Left lobe of liver (tissue), 2 donors: ENCODE measurements around the gene NIPSNAP3A. TPM values are rescaled to one million over a fixed set of nuclear protein-coding genes. Genes with fewer than 3 reads are reported as not detected.
A peak's percentile ranks its signal among the peaks of the same experiment; 100 is the strongest.

Experiments
- ATAC-seq: fragments of 200-7000 bp; cut with Tn5 transposase; one replicate; pipeline ENCODE4 v1.9.1; 2020; ENCODE audit warnings: mild to moderate bottlenecking, moderate library complexity
- DNase-seq: peaks from one replicate; pipeline ENCODE4 v3.0.0-alpha.2; 2020; ENCODE audit warnings: low spot score
- total RNA-seq: library from RNA; stranded (reverse); gene quantifications from one replicate; pipeline ENCODE4 v1.2.1, GENCODE V29; 2021
- donor health status: DM: no; HTN: no; CAD: no; lungs with moderate emphysema.
- donor health status: DM: no; HTN: yes; CAD: no.

NIPSNAP3A gene
- total RNA-seq, 1 donor from 2014 or later, result 18.4 TPM

GRCh38 chr9:104774132-104774531, 26.6 kb downstream of the NIPSNAP3A start:
- ATAC-seq (no peak), DNase-seq (no peak)

- peak; percentile 29 for ATAC-seq
Measured at GRCh38 chr9:104774831-104775573, 27.5 kb downstream of the NIPSNAP3A start.

GRCh38 chr9:104775574-104775936, 28.1 kb downstream of the NIPSNAP3A start:
- ATAC-seq (peak; percentile 16), DNase-seq (no peak)

More at GRCh38 chr9:104774831-104775573, 27.5 kb downstream of the NIPSNAP3A start:
- no peak for DNase-seq

- DNase-seq (no peak), ATAC-seq (no peak)
Measured at GRCh38 chr9:104775976-104776375, 28.5 kb downstream of the NIPSNAP3A start.

- ATAC-seq, result no peak
Measured at GRCh38 chr9:104776797-104777196, 29.3 kb downstream of the NIPSNAP3A start.

GRCh38 chr9:104778802-104779201, 31.3 kb downstream of the NIPSNAP3A start:
- ATAC-seq (no peak), DNase-seq (no peak)

More at GRCh38 chr9:104776797-104777196, 29.3 kb downstream of the NIPSNAP3A start:
- no peak for DNase-seq

- ATAC-seq (no peak), DNase-seq (no peak)
Measured at GRCh38 chr9:104779334-104779733, 31.9 kb downstream of the NIPSNAP3A start.

GRCh38 chr9:104779946-104780535, 32.6 kb downstream of the NIPSNAP3A start:
- peak; percentile 9 for ATAC-seq
- no peak for DNase-seq

- ATAC-seq (no peak), DNase-seq (no peak)
Measured at GRCh38 chr9:104780796-104781395, 33.4 kb downstream of the NIPSNAP3A start.

- DNase-seq (no peak), ATAC-seq (no peak)
Measured at GRCh38 chr9:104783588-104783987, 36.1 kb downstream of the NIPSNAP3A start.

GRCh38 chr9:104784098-104784497, 36.6 kb downstream of the NIPSNAP3A start:
- no peak for DNase-seq

GRCh38 chr9:104786293-104786692, 38.8 kb downstream of the NIPSNAP3A start:
- DNase-seq, result no peak
- ATAC-seq, result no peak

More at GRCh38 chr9:104784098-104784497, 36.6 kb downstream of the NIPSNAP3A start:
- peak; percentile 8 for ATAC-seq

GRCh38 chr9:104787306-104788015, 40.0 kb downstream of the NIPSNAP3A start:
- no peak for DNase-seq
- ATAC-seq, result no peak

- ATAC-seq (peak; percentile 59), DNase-seq (no peak)
Measured at GRCh38 chr9:104788251-104788650, 40.8 kb downstream of the NIPSNAP3A start.

- DNase-seq, result no peak
- ATAC-seq, result peak; percentile 42
Measured at GRCh38 chr9:104794070-104794469, 46.6 kb downstream of the NIPSNAP3A start.

GRCh38 chr9:104795082-104795481, 47.6 kb downstream of the NIPSNAP3A start:
- ATAC-seq (peak; percentile 44), DNase-seq (no peak)

GRCh38 chr9:104795857-104796256, 48.4 kb downstream of the NIPSNAP3A start:
- DNase-seq, result no peak
- no peak for ATAC-seq

GRCh38 chr9:104798209-104798995, 50.9 kb downstream of the NIPSNAP3A start:
- DNase-seq (no peak), ATAC-seq (no peak)

- no peak for ATAC-seq
- DNase-seq, result no peak
Measured at GRCh38 chr9:104800068-104800785, 52.7 kb downstream of the NIPSNAP3A start.

- DNase-seq (no peak), ATAC-seq (no peak)
Measured at GRCh38 chr9:104802110-104802509, 54.6 kb downstream of the NIPSNAP3A start.
